SK-N-SH treated with all-trans-retinoic acid at 6 μM for 48 hours (cell line): ENCODE measurements around the gene GNL1.

ENCODE experiments used
- ATAC-seq: fragments of 200-7000 bp; cut with Tn5 transposase; 3 replicates; pipeline ENCODE4 v1.9.1; 2020; ENCODE audit warnings: mild to moderate bottlenecking, moderate library complexity
- ARNTL ChIP-seq: fragments of 450-650 bp; formaldehyde crosslinking; IDR thresholded peaks from 2 replicates; pipeline ENCODE4 v1.5.0; 2020; ENCODE audit warnings: low read depth, mild to moderate bottlenecking, moderate library complexity, borderline replicate concordance
- ESRRG ChIP-seq: fragments of 250-450 bp; sonication (Bioruptor Pico); IDR thresholded peaks from 2 replicates; pipeline ENCODE4 v1.6.1; 2021; ENCODE audit warnings: mild to moderate bottlenecking
- GLIS3 ChIP-seq: fragments of 250-450 bp; sonication (Bioruptor Pico); IDR thresholded peaks from 2 replicates; pipeline ENCODE4 v1.5.0; 2020; ENCODE audit warnings: mild to moderate bottlenecking, moderate library complexity
- ISL1 ChIP-seq: fragments of 250-450 bp; sonication (Bioruptor Pico); IDR thresholded peaks from 2 replicates; pipeline ENCODE4 v2.1.2; 2022; ENCODE audit warnings: mild to moderate bottlenecking, moderate library complexity
- OSR1 ChIP-seq: fragments of 250-450 bp; sonication (Bioruptor Pico); IDR thresholded peaks from 2 replicates; pipeline ENCODE4 v1.8.0; 2022; ENCODE audit warnings: moderate library complexity, mild to moderate bottlenecking, inconsistent platforms
- SNAI2 ChIP-seq: fragments of 250-450 bp; sonication (Bioruptor Pico); IDR thresholded peaks from 2 replicates; pipeline ENCODE4 v1.5.0; 2020; ENCODE audit warnings: mild to moderate bottlenecking, moderate library complexity
- ZC3H10 ChIP-seq: fragments of 250-450 bp; sonication (Bioruptor Pico); IDR thresholded peaks from 2 replicates; pipeline ENCODE4 v1.5.1; 2021; ENCODE audit warnings: mild to moderate bottlenecking, moderate library complexity
- ZNF565 ChIP-seq: fragments of 450-650 bp; formaldehyde crosslinking; conservative IDR thresholded peaks from 2 replicates; pipeline ENCODE4 v1.5.0; 2020; ENCODE audit warnings: low read depth, mild to moderate bottlenecking, moderate library complexity
- ZNF70 ChIP-seq: fragments of 450-650 bp; formaldehyde crosslinking; IDR thresholded peaks from 2 replicates; pipeline ENCODE4 v1.5.0; 2020; ENCODE audit warnings: mild to moderate bottlenecking, moderate library complexity
- ZNF8 ChIP-seq: fragments of 450-650 bp; formaldehyde crosslinking; IDR thresholded peaks from 2 replicates; pipeline ENCODE4 v1.5.0; 2020; ENCODE audit warnings: mild to moderate bottlenecking, moderate library complexity
- TF ChIP-seq, protein P1 (sequence below): fragments of 250-450 bp; sonication (Bioruptor Pico); IDR thresholded peaks from 2 replicates; pipeline ENCODE4 v1.5.1; 2020; ENCODE audit warnings: low read depth, mild to moderate bottlenecking, moderate library complexity
- TF ChIP-seq, protein P2 (sequence below): fragments of 250-450 bp; sonication (Bioruptor Pico); IDR thresholded peaks from 2 replicates; pipeline ENCODE4 v1.8.0; 2021; ENCODE audit warnings: low read depth, mild to moderate bottlenecking, moderate library complexity, borderline replicate concordance
- TF ChIP-seq, protein P3 (sequence below): fragments of 250-450 bp; sonication (Bioruptor Pico); IDR thresholded peaks from 2 replicates; pipeline ENCODE4 v1.5.1; 2021; ENCODE audit warnings: mild to moderate bottlenecking, moderate library complexity
- TF ChIP-seq, protein P4 (sequence below): fragments of 250-450 bp; sonication (Bioruptor Pico); IDR thresholded peaks from 2 replicates; pipeline ENCODE4 v1.5.0; 2020; ENCODE audit warnings: mild to moderate bottlenecking, moderate library complexity

GNL1 gene

DNA sequence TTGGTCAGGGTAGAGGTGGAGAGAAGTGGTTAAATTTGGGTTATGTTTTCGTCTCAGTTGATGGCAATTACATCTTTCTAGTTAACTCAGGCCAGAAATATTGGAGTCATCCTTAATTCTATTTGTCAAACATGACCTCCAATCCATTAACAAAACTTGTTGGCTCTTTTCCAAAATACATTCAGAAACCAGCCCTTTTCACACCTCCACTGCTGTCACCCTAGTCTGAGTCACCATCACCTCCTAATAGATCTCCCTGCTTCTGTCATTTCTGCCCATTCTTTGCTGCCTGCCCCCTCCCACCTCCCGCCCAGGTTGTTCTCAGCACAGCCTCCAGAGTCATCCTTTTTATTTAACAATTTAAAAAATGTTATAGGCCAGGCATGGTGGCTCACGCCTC is 12.0 kb upstream of the GNL1 start (continued):
- TF ChIP-seq, protein P1, sequence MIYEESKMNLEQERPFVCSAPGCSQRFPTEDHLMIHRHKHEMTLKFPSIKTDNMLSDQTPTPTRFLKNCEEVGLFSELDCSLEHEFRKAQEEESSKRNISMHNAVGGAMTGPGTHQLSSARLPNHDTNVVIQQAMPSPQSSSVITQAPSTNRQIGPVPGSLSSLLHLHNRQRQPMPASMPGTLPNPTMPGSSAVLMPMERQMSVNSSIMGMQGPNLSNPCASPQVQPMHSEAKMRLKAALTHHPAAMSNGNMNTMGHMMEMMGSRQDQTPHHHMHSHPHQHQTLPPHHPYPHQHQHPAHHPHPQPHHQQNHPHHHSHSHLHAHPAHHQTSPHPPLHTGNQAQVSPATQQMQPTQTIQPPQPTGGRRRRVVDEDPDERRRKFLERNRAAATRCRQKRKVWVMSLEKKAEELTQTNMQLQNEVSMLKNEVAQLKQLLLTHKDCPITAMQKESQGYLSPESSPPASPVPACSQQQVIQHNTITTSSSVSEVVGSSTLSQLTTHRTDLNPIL (CRISPR knock-in tag): no peak
- TF ChIP-seq ESRRG (CRISPR knock-in tag): no peak
- TF ChIP-seq, protein P2, sequence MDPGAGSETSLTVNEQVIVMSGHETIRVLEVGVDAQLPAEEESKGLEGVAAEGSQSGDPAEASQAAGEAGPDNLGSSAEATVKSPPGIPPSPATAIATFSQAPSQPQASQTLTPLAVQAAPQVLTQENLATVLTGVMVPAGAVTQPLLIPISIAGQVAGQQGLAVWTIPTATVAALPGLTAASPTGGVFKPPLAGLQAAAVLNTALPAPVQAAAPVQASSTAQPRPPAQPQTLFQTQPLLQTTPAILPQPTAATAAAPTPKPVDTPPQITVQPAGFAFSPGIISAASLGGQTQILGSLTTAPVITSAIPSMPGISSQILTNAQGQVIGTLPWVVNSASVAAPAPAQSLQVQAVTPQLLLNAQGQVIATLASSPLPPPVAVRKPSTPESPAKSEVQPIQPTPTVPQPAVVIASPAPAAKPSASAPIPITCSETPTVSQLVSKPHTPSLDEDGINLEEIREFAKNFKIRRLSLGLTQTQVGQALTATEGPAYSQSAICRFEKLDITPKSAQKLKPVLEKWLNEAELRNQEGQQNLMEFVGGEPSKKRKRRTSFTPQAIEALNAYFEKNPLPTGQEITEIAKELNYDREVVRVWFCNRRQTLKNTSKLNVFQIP: no peak
- TF ChIP-seq ZNF70 (CRISPR knock-in tag): no peak
- TF ChIP-seq ZC3H10 (CRISPR knock-in tag): no peak

DNA sequence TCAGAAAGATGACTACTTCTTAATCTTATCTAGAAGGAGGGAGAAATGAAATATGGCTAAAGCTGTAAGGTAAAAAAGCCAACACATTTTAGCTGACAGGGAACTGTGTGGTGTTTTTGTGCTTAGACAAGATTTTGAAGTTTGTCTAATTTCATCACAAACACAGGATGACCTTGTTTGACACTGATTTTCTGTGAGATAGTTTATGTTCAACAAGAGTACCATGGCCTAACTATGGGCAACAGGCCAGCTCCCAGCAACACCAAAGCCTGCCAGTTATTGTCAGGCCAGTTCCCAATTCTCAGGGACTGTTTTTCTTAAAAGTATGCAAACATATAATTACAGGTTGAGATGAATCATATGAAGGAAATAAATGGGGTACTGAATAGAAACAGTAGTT is 9.5 kb upstream of the GNL1 start:
- no peak for TF ChIP-seq ZNF8 (CRISPR knock-in tag)
- TF ChIP-seq OSR1 (CRISPR knock-in tag): no peak
- TF ChIP-seq ISL1 (CRISPR knock-in tag): no peak
- no peak for TF ChIP-seq ZNF70 (CRISPR knock-in tag)
- TF ChIP-seq ZNF565 (CRISPR knock-in tag): no peak
- TF ChIP-seq, protein P3, sequence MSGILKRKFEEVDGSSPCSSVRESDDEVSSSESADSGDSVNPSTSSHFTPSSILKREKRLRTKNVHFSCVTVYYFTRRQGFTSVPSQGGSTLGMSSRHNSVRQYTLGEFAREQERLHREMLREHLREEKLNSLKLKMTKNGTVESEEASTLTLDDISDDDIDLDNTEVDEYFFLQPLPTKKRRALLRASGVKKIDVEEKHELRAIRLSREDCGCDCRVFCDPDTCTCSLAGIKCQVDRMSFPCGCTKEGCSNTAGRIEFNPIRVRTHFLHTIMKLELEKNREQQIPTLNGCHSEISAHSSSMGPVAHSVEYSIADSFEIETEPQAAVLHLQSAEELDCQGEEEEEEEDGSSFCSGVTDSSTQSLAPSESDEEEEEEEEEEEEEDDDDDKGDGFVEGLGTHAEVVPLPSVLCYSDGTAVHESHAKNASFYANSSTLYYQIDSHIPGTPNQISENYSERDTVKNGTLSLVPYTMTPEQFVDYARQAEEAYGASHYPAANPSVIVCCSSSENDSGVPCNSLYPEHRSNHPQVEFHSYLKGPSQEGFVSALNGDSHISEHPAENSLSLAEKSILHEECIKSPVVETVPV: no peak
- no peak for TF ChIP-seq SNAI2
- no peak for TF ChIP-seq GLIS3
- TF ChIP-seq, protein P4, sequence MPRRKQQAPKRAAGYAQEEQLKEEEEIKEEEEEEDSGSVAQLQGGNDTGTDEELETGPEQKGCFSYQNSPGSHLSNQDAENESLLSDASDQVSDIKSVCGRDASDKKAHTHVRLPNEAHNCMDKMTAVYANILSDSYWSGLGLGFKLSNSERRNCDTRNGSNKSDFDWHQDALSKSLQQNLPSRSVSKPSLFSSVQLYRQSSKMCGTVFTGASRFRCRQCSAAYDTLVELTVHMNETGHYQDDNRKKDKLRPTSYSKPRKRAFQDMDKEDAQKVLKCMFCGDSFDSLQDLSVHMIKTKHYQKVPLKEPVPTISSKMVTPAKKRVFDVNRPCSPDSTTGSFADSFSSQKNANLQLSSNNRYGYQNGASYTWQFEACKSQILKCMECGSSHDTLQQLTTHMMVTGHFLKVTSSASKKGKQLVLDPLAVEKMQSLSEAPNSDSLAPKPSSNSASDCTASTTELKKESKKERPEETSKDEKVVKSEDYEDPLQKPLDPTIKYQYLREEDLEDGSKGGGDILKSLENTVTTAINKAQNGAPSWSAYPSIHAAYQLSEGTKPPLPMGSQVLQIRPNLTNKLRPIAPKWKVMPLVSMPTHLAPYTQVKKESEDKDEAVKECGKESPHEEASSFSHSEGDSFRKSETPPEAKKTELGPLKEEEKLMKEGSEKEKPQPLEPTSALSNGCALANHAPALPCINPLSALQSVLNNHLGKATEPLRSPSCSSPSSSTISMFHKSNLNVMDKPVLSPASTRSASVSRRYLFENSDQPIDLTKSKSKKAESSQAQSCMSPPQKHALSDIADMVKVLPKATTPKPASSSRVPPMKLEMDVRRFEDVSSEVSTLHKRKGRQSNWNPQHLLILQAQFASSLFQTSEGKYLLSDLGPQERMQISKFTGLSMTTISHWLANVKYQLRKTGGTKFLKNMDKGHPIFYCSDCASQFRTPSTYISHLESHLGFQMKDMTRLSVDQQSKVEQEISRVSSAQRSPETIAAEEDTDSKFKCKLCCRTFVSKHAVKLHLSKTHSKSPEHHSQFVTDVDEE (CRISPR knock-in tag): no peak
- no peak for TF ChIP-seq ARNTL (CRISPR knock-in tag)
- TF ChIP-seq ZC3H10 (CRISPR knock-in tag): no peak
- TF ChIP-seq, all 23 proteins: peak for 0
- no peak; the same call in 2 of the 3 replicates for ATAC-seq

DNA sequence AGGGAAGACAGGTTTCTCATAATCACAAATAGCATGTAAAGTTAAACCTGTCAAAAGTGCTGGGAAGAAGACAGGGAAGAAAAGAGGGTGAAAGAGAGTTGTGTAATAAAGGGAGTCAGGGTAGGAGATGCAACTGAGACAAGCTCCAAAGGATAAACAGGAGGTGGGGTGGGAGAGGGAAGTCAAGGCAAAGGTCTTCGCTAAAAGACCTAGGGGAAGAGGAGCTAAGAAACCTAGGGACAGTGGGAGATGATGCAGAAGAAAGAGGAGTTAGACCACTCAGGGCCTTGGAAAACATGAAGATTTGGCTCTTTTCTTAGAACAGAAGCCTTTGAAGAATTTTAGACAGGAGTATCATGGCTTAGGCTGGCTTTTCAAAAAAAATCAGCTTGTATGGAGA is 7.8 kb upstream of the GNL1 start:
- no peak for ATAC-seq
- TF ChIP-seq, protein P3: no peak
- TF ChIP-seq, protein P1 (CRISPR knock-in tag): no peak
- TF ChIP-seq, all 23 proteins: peak for 0

DNA sequence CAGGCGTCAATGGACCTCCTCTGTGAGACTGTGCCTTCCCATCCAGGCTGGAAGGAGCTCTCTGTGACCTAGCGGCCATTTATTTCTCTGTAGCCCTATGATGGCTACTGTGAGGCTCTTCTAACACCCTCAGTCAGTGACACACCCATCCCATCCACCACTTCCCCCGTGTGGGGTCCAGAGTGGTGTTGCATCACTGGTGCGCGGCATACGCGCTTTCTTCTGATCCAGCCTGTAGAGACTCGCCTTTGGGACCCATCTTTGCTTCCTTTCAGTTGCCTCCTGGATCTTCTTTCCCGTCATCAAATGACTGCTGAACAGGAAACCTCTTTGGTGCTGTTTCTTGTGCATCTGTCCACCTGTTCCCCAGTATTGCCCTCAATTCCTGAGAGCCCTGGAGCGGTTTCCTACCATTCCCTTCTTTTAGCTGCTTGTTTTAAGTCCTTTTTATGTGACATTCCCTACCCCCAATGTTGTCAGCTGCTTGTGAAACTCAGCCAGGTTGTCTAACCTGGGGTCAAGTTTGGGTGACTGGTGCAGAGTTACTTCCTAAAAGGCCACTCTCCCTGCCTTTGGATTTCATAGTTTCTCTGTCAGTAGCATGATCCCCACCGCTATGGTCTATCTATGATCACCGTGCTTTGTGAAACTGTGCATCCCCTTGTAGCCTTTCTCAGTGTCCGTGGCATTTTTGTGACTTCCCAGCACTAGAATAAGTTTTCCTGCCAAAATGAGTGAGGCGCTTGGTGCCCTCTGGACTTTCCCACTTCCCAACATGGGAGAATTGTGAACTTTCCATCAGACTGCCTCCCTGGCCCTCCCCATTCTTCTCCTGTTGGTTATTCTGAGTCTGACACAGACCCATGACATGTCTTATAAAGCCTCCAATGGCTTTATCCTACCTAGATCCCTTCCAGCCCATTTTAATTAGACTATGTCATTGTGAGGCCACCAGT is 6.5 kb upstream of the GNL1 start:
- ATAC-seq: no peak

More for the DNA sequence above, 6.5 kb upstream of the GNL1 start:
- no peak for TF ChIP-seq SNAI2
- TF ChIP-seq GLIS3: no peak
- TF ChIP-seq, protein P3: no peak
- no peak for TF ChIP-seq ZC3H10 (CRISPR knock-in tag)
- no peak for TF ChIP-seq ZNF565 (CRISPR knock-in tag)
